Hepatic stellate cell (primary cell): ENCODE data around the gene RAD21L1.

Experiments
- DNase-seq: peaks from one replicate; pipeline ENCODE4 v3.0.0; 2011; ENCODE audit warnings: low spot score

Gene RAD21L1

DNA sequence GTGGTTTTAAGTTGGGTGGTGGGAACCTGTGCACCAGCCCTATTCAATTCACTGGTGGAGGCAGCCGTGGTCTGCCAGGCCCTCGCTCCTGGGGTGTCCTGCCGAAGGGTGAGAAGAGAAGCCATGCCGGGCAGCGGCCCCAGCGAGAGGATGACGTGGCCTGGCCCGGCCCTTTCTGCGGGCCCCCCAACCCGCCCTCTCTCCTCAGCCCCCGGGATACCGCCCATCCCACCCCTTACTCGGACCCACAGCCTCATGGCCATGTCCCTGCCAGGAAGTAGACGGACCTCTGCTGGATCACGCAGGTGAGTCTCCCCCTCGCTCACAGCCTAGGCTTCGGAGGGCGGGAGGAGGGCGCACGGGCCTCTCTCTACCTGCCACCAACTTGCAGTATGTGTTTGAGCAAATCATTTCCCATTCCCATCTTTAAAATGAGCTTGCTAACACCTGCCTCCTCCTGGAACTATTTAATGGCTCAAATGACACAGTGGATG is 70.3 kb downstream of the RAD21L1 start:
- DNase-seq, result no peak

DNA sequence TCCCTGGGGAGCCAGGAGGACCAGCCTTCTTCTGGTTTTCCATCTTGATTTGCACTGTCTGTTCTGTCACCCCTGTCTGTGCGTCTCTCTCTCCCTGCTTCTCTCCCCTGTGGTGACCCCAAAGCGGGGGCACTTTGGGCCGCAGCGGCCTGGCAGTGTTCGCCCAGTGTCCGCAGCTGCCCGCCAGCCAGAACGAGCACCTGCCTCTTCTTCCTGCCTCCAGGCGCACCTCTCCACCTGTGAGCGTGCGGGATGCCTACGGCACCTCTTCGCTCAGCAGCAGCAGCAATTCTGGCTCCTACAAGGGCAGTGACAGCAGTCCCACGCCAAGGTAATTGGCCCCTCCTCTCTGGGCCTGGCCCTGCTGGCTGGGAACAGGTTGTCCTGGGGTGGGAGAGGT is 71.1 kb downstream of the RAD21L1 start:
- DNase-seq, result no peak

DNA sequence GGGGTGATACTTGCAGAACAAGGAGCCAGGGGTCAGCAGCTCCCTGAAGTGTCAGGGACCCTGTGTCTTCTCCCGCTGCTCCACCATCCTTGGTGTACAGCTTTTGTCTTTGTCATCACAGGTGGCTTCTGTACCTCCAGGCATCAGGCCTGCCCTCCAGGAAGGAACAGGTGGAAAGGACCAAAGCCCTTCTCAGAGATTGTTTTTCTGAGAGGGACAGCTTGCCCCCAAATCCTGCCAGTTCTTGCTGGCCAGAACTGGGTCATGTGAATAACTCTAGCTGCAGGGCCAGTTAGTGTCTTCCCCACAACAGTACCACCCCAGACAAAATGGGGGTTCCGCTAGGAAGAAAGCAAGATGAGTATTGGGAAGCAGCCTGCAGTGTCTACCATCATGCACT is 71.6 kb downstream of the RAD21L1 start:
- DNase-seq, result no peak

DNA sequence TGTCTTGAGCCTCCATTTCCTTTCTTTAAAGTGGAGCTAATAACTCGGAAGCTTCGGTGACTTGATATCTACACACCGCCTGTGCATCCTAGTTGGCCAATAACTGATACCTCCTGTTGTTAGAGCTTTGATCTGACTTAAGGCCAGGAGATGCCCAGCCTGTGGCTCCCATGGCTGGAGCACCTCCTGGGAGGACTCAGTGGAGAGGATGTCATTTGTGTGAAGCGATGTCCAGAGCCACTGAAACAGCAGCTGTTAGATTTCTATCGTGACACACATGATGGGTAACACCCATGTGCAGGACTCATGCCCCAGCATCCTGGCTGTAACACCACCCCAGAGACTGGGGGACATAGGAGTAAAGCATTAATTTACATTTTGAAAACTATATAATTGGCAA is 72.3 kb downstream of the RAD21L1 start:
- DNase-seq, result no peak

DNA sequence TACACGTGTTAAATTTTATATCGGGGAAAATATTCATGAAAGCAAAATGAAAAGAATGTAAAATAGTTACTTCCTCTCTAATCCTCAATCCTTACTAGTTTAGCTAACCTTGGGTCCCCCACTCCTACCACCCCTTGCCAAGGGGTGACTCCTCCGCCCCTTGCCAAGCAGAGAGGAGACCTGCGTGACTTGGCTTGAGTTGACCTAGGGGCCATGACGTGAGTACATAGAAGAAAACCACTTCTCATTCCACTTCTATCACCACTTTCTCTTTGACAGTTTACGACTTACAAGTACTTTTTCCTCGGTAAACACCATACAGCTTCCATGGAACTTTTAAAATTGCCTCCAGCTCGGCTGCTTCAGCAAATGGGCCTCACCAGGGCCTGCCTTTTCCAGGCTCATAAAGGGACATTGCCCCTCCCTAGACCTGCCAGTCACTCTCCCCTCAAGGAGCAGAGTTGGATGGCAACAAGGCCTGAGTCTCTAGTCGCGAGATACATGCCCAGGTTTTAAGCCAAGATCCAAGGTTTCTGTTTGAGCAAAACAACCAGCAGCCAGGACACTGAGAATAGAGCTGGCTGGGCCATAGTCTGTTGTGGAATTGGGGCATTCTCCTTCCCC is 73.2 kb downstream of the RAD21L1 start:
- DNase-seq, result no peak

DNA sequence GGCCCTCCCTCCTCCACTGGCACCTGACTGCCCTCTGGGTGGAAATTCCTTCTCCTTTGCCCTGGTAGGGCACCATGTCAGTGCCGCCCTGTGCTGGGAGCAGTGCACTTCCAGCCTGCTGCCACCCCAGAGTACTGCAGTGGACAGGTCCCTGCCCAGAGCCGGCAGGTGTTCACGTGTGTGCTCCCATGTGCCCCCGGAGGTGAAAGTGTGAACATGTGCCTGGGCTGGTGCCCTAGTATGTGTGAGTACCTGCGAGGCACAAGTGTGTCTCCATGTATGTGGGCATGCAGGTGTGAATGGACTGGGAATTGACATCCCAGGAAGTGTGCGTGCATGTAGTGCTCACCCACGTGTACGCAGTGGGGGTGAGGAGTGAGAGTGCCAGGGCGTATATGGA is 73.7 kb downstream of the RAD21L1 start:
- DNase-seq, result no peak

DNA sequence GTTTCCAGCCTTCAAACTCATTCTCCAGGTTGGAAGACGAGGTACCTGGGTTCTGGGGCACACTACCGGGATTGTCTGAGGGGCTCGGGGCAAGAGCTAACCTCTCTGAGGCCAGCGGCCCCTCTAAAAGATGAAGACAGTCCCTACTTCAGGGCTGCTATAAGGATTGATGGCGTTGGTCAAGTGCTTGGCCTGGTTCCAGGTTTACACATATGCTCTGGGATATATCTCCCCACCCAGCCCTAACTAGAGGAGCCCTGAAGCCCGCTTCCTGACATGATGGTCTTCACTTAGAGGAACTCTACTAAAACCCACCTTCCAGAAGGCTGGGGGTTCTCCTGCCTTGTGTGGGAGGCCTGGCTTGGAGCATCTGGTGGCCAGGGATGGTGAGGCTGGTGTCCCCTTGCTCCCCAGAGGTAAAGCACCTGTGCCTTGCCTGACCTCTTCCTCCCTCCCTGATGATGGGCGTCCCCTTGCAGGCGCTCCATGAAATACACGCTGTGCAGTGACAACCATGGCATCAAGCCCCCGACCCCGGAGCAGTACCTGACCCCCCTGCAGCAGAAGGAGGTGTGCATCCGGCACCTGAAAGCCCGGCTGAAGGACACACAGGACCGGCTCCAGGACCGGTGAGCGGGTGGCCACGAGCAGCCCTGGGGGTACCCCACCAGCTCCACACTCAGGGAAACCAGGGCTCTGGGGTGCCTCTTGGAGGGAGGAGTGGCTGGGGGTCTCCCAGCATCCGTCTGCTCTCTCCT is 74.4 kb downstream of the RAD21L1 start:
- DNase-seq, result no peak

DNA sequence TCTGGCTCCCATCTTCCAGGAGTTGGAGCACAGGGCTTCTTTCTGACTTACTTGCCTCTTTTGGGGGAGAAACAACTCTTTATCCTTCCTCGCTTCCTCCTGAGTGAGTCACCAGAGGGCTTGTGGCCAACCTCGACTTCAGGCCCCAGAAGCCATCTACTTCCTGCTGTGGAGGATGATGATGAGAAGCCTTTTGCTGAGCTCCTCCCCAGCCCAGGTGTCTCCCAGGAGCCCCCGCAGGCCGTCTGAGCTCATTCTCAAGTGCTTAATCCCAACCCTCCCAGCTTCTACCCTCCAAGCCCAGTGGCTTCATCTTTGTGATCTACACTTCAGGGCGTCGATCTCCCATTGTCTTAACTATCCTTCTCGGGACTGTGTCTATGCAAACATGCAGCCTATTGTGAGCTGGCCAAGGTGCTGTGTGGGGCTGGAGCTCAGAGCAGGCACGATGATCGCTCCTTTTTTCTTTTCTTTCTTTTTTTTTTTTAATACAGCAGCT is 75.2 kb downstream of the RAD21L1 start:
- peak; percentile 68 for DNase-seq

DNA sequence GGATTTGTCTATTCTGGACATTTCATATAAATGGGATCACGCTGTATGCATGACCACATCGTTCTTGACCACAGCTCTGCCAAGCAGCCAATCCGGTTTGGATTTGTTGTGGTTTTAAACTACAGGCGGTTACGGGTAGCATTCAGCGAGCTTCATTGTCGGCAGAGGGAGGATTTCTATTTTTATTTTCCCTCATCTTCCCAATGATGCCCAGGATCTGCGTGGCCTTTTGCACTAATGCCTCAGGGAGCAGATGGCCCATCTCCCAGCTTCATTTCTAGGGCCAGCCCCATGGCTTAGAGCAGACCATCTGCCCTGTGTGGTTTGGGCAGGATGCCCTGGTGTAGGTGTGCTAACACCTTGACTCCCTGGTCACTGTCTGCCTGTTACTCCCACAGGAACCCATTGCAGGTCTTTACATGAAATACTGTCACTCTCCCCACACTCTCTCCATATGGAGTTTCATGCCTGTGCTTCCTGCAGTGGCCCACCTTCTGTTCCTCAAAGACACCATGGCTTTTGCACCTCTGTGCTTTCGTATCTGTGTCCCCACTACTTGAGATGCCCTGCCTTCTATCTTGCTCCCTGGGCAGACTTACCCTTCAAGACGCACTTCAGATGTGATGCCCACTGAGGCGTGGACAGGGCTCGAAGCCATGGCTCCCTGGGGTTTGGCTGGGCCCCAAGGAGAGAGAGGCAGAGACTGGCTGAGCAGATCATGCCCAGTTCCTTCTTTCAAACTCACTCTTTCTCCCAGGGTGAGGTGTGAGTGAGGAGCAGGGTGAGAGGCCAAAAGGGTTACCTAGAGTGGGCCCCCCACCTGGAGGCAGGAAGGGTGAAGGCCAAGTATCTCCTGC is 77.1 kb downstream of the RAD21L1 start:
- no peak for DNase-seq

DNA sequence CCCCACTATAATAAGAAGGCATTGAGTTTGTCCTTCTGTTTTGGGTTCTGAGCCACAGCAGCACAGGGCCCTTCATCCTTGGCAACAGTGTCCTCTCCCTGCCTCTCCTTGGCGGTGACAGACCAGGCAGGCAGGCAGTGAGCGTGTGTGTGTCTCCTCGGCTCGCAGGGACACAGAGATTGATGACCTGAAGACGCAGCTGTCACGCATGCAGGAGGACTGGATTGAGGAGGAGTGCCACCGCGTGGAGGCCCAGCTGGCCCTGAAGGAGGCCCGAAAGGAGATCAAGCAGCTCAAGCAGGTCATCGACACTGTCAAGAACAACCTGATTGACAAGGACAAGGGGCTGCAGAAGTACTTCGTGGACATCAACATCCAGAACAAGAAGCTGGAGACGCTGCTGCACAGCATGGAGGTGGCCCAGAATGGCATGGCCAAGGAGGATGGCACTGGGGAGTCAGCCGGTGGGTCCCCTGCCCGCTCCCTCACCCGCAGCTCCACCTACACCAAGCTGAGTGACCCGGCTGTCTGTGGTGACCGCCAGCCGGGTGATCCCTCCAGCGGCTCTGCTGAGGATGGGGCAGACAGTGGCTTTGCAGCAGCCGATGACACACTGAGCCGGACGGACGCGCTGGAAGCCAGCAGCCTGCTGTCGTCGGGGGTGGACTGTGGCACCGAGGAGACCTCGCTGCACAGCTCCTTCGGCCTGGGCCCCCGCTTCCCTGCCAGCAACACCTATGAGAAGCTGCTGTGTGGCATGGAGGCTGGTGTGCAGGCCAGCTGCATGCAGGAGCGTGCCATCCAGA is 79.1 kb downstream of the RAD21L1 start:
- DNase-seq, result no peak
